Transverse colon (tissue), 4 donors: Measurements from ENCODE around the gene SLC38A10.

ENCODE experiments used
- POLR2A ChIP-seq: fragments of 450-650 bp; IDR thresholded peaks from one replicate; pipeline ENCODE4 v1.6.1; 2016; ENCODE audit warnings: antibody characterized with exemption, mild to moderate bottlenecking, moderate library complexity
- POLR2AphosphoS5 ChIP-seq, 3 donors: sonication (generic); formaldehyde crosslinking; IDR thresholded peaks; one replicate each; pipeline ENCODE4 v1.6.1; 2016; ENCODE audit warnings: antibody characterized with exemption in 3 of 3
- TF ChIP-seq, protein P1 (sequence below), 5 experiments: fragments of 200-600 bp in 3 of 5; fragments of 450-650 bp in 2 of 5; sonication (generic) in 3 of 5; IDR thresholded peaks; 1 replicate in 2 of 5; 2 replicates in 3 of 5; pipeline ENCODE4 v1.5.1; 2016 to 2017; ENCODE audit warnings: antibody characterized with exemption in 5 of 5, inconsistent platforms in 3 of 5, mild to moderate bottlenecking in 2 of 5, moderate library complexity in 1 of 5

DNA sequence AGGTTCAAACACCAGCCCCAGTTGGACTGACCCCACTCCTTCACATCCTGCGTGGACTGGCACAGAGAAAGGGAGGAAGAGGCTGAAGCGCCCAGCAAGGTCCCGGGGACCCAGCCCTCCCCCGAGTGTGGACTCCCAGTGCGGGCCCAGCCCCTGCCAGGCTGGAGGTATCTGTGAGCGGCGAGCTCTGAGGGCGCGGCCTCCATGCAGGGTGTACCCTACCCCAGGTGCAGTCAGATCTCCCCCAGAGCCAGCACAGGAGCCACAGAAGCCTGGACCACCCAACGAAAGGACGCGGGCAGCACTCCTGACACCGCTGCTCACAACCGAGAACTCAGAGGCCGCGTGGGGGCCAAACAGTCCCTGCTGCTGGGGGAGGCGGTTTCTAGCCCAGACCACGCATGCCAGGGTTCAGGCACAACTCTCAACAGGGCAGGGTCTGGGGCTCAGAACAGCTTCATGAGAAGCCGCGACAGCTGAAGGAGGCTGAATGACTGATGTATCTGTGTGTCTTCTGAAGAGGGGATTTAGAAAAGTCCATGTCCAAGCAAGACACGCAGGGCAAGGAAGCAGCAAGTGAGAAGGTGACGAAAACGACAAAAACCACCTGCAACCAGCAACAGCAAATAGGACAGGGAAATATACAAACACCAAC lies 8.5 kb downstream of the SLC38A10 start:
- TF ChIP-seq, protein P1, sequence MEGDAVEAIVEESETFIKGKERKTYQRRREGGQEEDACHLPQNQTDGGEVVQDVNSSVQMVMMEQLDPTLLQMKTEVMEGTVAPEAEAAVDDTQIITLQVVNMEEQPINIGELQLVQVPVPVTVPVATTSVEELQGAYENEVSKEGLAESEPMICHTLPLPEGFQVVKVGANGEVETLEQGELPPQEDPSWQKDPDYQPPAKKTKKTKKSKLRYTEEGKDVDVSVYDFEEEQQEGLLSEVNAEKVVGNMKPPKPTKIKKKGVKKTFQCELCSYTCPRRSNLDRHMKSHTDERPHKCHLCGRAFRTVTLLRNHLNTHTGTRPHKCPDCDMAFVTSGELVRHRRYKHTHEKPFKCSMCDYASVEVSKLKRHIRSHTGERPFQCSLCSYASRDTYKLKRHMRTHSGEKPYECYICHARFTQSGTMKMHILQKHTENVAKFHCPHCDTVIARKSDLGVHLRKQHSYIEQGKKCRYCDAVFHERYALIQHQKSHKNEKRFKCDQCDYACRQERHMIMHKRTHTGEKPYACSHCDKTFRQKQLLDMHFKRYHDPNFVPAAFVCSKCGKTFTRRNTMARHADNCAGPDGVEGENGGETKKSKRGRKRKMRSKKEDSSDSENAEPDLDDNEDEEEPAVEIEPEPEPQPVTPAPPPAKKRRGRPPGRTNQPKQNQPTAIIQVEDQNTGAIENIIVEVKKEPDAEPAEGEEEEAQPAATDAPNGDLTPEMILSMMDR (IDR thresholded peaks at IDR 0.05), result no peak
- TF ChIP-seq POLR2AphosphoS5 (IDR thresholded peaks at IDR 0.05), result no peak
- no peak for TF ChIP-seq POLR2A
